ENCODE measurements around the gene SEL1L3.

DNA sequence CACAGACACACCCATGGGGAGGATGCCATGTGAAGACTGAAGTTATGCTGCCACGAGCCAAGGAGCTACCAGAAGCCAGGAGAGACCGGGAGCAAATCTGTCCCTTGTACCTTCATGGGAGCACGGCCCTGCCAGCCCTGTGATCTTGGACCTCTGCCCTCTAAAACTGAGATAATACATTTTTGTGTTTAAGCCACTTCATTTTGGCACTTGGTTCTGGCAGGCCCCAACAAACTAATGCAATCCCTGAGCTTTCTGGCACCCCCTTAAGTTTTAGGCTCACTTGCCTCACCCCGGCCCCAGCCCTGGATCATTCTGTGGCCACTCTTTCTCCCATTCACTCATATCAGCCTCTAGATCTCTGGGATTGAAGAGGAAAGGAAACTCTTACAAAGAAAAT lies 35.4 kb downstream of the SEL1L3 start:
- TF ChIP-seq ZNF830 (CRISPR knock-in tag; IDR thresholded peaks at IDR 0.05) (no peak), RAD21 (CRISPR knock-in tag; conservative IDR thresholded peaks at IDR 0.05 in 1 of 2, IDR thresholded peaks at IDR 0.05 in 1 of 2) (no peak), EZH2 (IDR thresholded peaks at IDR 0.05; ENCODE audit: borderline replicate concordance, low read depth, low read length) (no peak), JUND (IDR thresholded peaks at IDR 0.05; ENCODE audit: borderline replicate concordance, low read depth, low read length) (no peak), JUND (tag; IDR thresholded peaks at IDR 0.05; ENCODE audit: borderline replicate concordance, low read depth, low read length) (no peak), ZNF263 (CRISPR knock-in tag; IDR thresholded peaks at IDR 0.05; ENCODE audit: borderline replicate concordance) (no peak), CBX3 (IDR thresholded peaks at IDR 0.05; ENCODE audit: borderline replicate concordance in 1 of 2, low read length in 2 of 2) (no peak), PRPF4 (IDR thresholded peaks at IDR 0.05; ENCODE audit: insufficient read depth, low read depth, low read length, poor library complexity, severe bottlenecking) (no peak), GATAD2B (IDR thresholded peaks at IDR 0.05; ENCODE audit: borderline replicate concordance) (no peak)
- TF ChIP-seq, protein P1, sequence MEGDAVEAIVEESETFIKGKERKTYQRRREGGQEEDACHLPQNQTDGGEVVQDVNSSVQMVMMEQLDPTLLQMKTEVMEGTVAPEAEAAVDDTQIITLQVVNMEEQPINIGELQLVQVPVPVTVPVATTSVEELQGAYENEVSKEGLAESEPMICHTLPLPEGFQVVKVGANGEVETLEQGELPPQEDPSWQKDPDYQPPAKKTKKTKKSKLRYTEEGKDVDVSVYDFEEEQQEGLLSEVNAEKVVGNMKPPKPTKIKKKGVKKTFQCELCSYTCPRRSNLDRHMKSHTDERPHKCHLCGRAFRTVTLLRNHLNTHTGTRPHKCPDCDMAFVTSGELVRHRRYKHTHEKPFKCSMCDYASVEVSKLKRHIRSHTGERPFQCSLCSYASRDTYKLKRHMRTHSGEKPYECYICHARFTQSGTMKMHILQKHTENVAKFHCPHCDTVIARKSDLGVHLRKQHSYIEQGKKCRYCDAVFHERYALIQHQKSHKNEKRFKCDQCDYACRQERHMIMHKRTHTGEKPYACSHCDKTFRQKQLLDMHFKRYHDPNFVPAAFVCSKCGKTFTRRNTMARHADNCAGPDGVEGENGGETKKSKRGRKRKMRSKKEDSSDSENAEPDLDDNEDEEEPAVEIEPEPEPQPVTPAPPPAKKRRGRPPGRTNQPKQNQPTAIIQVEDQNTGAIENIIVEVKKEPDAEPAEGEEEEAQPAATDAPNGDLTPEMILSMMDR (IDR thresholded peaks at IDR 0.05 in 2 of 3, conservative IDR thresholded peaks at IDR 0.05 in 1 of 3; ENCODE audit: insufficient read depth in 2 of 3, low read depth in 1 of 3, low read length in 3 of 3), result no peak
- TF ChIP-seq, protein P2, sequence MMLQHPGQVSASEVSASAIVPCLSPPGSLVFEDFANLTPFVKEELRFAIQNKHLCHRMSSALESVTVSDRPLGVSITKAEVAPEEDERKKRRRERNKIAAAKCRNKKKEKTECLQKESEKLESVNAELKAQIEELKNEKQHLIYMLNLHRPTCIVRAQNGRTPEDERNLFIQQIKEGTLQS (IDR thresholded peaks at IDR 0.05), result no peak
- TF ChIP-seq, protein P2 (CRISPR knock-in tag; conservative IDR thresholded peaks at IDR 0.05), result no peak
